Vagina (tissue), 2 donors: Measurements from ENCODE around the gene SEL1L.

ENCODE experiments used
- CTCF ChIP-seq, 3 experiments: fragments of 450-650 bp in 2 of 3; fragments of 200-600 bp in 1 of 3; sonication (generic) in 1 of 3; IDR thresholded peaks; one replicate each; pipeline ENCODE4 v1.5.1; 2017 to 2019; ENCODE audit warnings: antibody characterized with exemption in 3 of 3, mild to moderate bottlenecking in 2 of 3, moderate library complexity in 2 of 3
- POLR2A ChIP-seq, 2 donors: fragments of 450-650 bp; IDR thresholded peaks; one replicate each; pipeline ENCODE4 v1.6.1; 2017; ENCODE audit warnings: antibody characterized with exemption in 2 of 2, mild to moderate bottlenecking in 2 of 2, moderate library complexity in 2 of 2
- POLR2AphosphoS5 ChIP-seq, 2 donors: sonication (generic); formaldehyde crosslinking; IDR thresholded peaks; one replicate each; pipeline ENCODE4 v1.9.0; 2017; ENCODE audit warnings: antibody characterized with exemption in 2 of 2, mild to moderate bottlenecking in 2 of 2, low read depth in 1 of 2; ENCODE audit not compliant: insufficient read depth in 1 of 2

GRCh38 chr14:81430235-81430634 is 103.4 kb downstream of the SEL1L start:
- no peak for TF ChIP-seq CTCF (IDR thresholded peaks at IDR 0.05)
- TF ChIP-seq POLR2AphosphoS5 (IDR thresholded peaks at IDR 0.05; ENCODE audit: insufficient read depth in 1 of 2, low read depth in 1 of 2): no peak
- no peak for TF ChIP-seq POLR2A (IDR thresholded peaks at IDR 0.05)
